GM12892 (cell line): Measurements from ENCODE around the gene C3orf52.

Experiments
- POLR2A ChIP-seq: IDR thresholded peaks from 2 replicates; pipeline ENCODE4 v1.6.1; 2011; ENCODE audit warnings: low read depth, low read length, control low read depth
- POLR2AphosphoS5 ChIP-seq: IDR thresholded peaks from 2 replicates; pipeline ENCODE4 v1.6.1; 2011; ENCODE audit warnings: low read depth, low read length, control low read depth

- TF ChIP-seq POLR2A: no peak
- no peak for TF ChIP-seq POLR2AphosphoS5
These were observed 3.0 kb upstream of the C3orf52 start for GRCh38 chr3:112083239-112083638.
